ENCODE results near the gene ZNF300.
"Not testable (repeated sequence)": the region's sequence is repeated elsewhere in the genome, so short reads cannot be mapped to it uniquely, and the experiment has no call there.

The ZNF300 gene

DNA sequence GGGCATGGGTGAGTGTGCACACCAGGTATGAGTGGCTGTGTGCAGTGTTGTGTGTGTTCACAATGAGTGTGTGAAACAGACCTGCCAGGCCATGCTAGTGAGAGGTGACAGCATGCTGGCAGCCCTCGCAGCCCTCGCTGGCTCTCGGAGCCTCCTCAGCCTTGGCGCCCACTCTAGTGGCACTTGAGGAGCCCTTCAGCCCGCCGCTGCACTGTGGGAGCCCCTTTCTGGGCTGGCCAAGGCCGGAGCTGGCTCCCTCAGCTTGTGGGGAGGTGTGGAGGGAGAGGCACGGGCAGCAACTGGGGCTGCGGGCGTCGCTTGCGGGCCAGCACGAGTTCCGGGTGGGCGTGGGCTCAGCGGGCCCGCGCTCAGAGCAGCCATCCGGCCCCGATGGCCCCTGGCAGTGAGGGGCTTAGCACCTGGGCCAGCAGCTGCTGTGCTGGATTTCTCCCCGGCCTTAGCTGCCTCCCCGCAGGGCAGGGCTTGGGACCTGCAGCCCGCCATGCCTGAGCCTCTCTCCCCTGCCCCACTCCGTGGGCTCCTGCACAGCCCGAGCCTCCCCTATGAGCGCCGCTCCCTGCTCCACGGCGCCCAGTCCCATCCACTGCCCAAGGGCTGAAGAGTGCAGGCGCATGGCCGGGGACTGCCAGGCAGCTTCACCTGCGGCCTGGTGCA lies 59.5 kb downstream of the ZNF300 start:
- not testable (repeated sequence) for FAIRE-seq

Measured in A204.1 (cell line).